H1 (cell line): ENCODE results near the gene MRPS2. TPM values are rescaled to one million over a fixed set of nuclear protein-coding genes. Genes with fewer than 3 reads are reported as not detected.

ENCODE experiments used
- GABPA ChIP-seq: IDR thresholded peaks from 2 replicates; pipeline ENCODE4 v1.6.1; 2011; ENCODE audit warnings: mild to moderate bottlenecking, low read length, moderate library complexity, borderline replicate concordance; ENCODE audit not compliant: insufficient read depth
- POLR2AphosphoS5 ChIP-seq: IDR thresholded peaks from 2 replicates; pipeline ENCODE4 v1.6.1; 2011; ENCODE audit warnings: low read depth, low read length
- RAD21 ChIP-seq, 2 experiments: IDR thresholded peaks in 1 of 2; conservative IDR thresholded peaks in 1 of 2; 2 replicates each; pipeline ENCODE4 v1.6.1; 2011; ENCODE audit warnings: low read depth in 2 of 2, low read length in 2 of 2, improper control_type of control experiment in 1 of 2, inconsistent platforms in 1 of 2, mild to moderate bottlenecking in 1 of 2, moderate library complexity in 1 of 2
- RBBP5 ChIP-seq: IDR thresholded peaks from 2 replicates; pipeline ENCODE4 v1.7.1; 2012; ENCODE audit warnings: low read depth, mild to moderate bottlenecking, inconsistent platforms, low read length, moderate library complexity, borderline replicate concordance
- polyA plus RNA-seq, 7 experiments: library from polyadenylated mRNA; depleted of rRNA in 3 of 7; stranded (reverse) in 5 of 7; unstranded in 2 of 7; fragments of >200 nt in 5 of 7; fragments of 200-250 nt in 2 of 7; gene quantifications; 1 replicate in 5 of 7; 2 replicates in 1 of 7; 4 replicates in 1 of 7; pipeline versions ENCODE4 v1.2.1 to v1.2.3, GENCODE V29; 2011 to 2013; ENCODE audit warnings: missing spikeins in 2 of 7, mixed read lengths in 2 of 7
- total RNA-seq: library from RNA; stranded (reverse); fragmentation: NEBNext Ultra II Directional; extraction: Animal tissue kit (Norgen Biotek cat#: 25700); gene quantifications from 2 replicates; pipeline ENCODE4 v1.2.1, GENCODE V29; 2021
- TF ChIP-seq, protein P1 (sequence below), 3 experiments: IDR thresholded peaks; 1 replicate in 2 of 3; 2 replicates in 1 of 3; pipeline versions ENCODE4 v1.5.1 to v1.6.1; 2011; ENCODE audit warnings: low read length in 3 of 3, mild to moderate bottlenecking in 3 of 3, inconsistent platforms in 2 of 3, low read depth in 1 of 3, moderate library complexity in 1 of 3; ENCODE audit not compliant: insufficient read depth in 1 of 3; ENCODE audit errors: control extremely low read depth in 1 of 3
- TF ChIP-seq, protein P2 (sequence below): IDR thresholded peaks from 2 replicates; pipeline ENCODE4 v1.6.1; 2012; ENCODE audit warnings: inconsistent platforms

MRPS2 gene
- total and polyA plus RNA-seq, 2 of the 8 experiments (the other 6 are each of a cell fraction or from before 2014, with no cell fraction given) = 78.6 to 476 TPM

DNA sequence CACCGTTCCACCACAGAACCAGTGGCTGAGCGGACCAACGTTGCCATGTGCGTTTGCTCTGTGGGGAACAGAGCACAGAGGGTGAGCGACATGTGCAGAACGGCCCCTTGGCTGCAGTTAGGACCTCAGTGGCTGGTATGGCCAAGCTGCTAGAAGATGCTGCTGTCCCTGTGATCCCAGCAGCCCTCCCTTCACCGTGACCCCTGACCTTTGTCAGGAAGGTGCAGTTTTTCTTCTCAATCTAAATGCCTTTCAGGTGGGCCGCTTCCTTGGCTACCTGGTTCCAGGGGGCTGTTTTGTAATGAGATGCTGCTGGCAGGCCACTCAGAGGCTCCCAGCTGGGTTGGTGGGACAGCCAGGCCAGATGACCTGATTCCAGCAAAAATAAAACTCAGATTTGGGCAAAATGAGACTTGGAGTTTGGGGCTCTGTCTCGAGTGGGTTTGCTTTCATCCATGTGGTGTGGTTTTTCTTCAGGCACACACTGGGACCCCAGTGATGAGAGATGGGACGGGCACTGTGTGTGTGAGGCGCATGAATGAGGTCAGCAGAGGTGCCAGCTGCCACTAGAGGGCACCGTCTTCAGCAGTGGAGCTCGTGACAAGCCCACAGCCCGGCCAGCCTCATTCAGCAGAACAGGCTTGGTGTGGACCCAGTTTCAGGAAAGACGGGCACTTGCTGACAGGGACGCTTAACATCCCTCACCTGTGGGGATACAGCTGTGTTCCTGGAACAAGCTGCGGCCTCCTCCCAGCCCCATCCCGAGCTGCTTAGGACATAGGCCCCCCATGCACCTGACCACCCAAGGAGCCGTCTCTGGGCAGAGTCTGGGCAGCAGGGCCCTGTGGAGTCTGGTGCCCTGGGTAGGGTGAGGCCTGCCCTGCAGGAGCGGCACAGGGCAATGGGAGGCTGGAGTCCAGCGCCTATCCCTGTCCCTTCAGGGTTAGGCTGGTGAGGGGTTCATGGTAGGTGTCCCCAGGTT lies 4.1 kb downstream of the MRPS2 start (continued):
- TF ChIP-seq, protein P1, sequence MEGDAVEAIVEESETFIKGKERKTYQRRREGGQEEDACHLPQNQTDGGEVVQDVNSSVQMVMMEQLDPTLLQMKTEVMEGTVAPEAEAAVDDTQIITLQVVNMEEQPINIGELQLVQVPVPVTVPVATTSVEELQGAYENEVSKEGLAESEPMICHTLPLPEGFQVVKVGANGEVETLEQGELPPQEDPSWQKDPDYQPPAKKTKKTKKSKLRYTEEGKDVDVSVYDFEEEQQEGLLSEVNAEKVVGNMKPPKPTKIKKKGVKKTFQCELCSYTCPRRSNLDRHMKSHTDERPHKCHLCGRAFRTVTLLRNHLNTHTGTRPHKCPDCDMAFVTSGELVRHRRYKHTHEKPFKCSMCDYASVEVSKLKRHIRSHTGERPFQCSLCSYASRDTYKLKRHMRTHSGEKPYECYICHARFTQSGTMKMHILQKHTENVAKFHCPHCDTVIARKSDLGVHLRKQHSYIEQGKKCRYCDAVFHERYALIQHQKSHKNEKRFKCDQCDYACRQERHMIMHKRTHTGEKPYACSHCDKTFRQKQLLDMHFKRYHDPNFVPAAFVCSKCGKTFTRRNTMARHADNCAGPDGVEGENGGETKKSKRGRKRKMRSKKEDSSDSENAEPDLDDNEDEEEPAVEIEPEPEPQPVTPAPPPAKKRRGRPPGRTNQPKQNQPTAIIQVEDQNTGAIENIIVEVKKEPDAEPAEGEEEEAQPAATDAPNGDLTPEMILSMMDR (IDR thresholded peaks at IDR 0.05; ENCODE audit: control extremely low read depth in 1 of 3, insufficient read depth in 1 of 3, low read depth in 1 of 3, low read length in 3 of 3) = peak in 2 of 3 experiments; percentile 70 to 92; a peak in 3 of 4 replicates
- TF ChIP-seq RBBP5 (no peak), RAD21 (IDR thresholded peaks at IDR 0.05 in 1 of 2, conservative IDR thresholded peaks at IDR 0.05 in 1 of 2; ENCODE audit: low read depth in 2 of 2, low read length in 2 of 2) (peak; percentile 47 to 68; a peak in 3 of 4 replicates), GABPA (peak; percentile 64; the same call in 1 of the 2 replicates), POLR2AphosphoS5 (peak; percentile 76; the same call in 1 of the 2 replicates)
- TF ChIP-seq, protein P2, sequence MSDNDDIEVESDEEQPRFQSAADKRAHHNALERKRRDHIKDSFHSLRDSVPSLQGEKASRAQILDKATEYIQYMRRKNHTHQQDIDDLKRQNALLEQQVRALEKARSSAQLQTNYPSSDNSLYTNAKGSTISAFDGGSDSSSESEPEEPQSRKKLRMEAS = peak; percentile 50
